Lower leg skin (tissue), 4 donors: Measurements from ENCODE around the gene TTC17. TPM values are rescaled to one million over a fixed set of nuclear protein-coding genes. Genes with fewer than 3 reads are reported as not detected.

Source experiments
- DNase-seq, 2 donors: peaks; one replicate each; pipeline ENCODE4 v3.0.0-alpha.2; 2019; ENCODE audit warnings: low spot score in 2 of 2
- H3K4me3 ChIP-seq: fragments of 200-600 bp; sonication (generic); 2 replicates; pipeline ENCODE4 v1.5.1; 2017; ENCODE audit warnings: mild to moderate bottlenecking, low read depth; ENCODE audit not compliant: poor library complexity, severe bottlenecking
- POLR2A ChIP-seq, 2 donors: fragments of 450-650 bp; IDR thresholded peaks; one replicate each; pipeline ENCODE4 v1.6.1; 2016 to 2017; ENCODE audit warnings: antibody characterized with exemption in 2 of 2, mild to moderate bottlenecking in 1 of 2, moderate library complexity in 1 of 2
- WGBS, 2 donors: methylation state at CpG; one replicate each; pipeline ENCODE4 v1.1.5; 2018; 5-methylcytosine and 5-hydroxymethylcytosine counted together
- intact Hi-C: fragments of 100-400 bp; cut with DNase I; formaldehyde crosslinking; loops from one replicate; pipeline ENCODE4 v1.15.0; 2023; ENCODE audit warnings: low total_unique reads
- total RNA-seq, 4 donors: library from RNA; depleted of rRNA; stranded (reverse); fragments of >200 nt; gene quantifications; one replicate each; pipeline ENCODE4 v1.1.0, GENCODE V29; 2016
- TF ChIP-seq, protein P1 (sequence below), 3 donors: fragments of 450-650 bp; IDR thresholded peaks; one replicate each; pipeline ENCODE4 v1.5.1; 2016; ENCODE audit warnings: antibody characterized with exemption in 3 of 3, mild to moderate bottlenecking in 3 of 3, moderate library complexity in 2 of 3

TTC17 gene
- total RNA-seq, 4 donors from 2014 or later = 62.6 to 71.4 (median 68.4) TPM

DNA sequence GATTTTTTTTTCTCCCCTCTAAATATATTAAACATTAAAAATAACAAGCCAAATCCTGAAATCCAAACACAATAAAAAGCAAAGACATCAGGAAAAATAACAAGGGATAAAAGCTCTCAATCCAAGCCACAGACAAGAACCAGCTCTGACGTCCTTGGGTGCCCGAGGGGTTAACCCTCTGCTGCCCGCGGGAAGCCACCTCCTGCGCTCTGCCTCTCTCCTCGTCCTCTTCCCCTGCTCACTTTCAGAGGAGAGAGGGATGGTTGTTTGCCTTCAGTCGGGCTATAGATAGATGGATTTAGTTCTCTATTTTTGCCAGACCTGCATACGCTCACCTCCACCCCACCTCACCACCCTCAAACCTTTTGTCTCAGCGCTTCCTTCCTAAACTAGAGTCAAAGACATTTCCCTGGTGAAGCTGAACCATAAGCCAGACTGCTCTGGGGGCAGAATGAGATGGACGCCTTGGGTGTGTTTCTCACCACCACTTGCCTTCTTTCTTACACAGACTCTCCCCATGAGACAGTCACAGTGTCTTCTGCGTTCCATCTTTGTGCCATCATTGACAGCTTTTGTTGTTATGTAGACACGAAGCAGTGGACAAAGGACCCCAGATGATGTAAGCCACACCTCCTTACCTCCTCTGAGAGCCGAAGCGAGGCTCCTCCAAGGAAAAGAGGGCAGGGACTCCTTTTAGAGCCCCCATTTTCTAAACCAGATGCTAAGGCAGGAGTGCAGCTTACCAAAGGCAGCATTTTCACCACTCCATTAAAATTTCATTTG lies 179.3 kb downstream of the TTC17 start:
- intact Hi-C loops = no loop called here
- WGBS, 2 donors = 24 to 25% methylated on average over 14 of the region's 14 CpGs
- DNase-seq = no peak
- H3K4me3 ChIP-seq = no peak overlapping the region
- TF ChIP-seq POLR2A (IDR thresholded peaks at IDR 0.05) = no peak

- TF ChIP-seq POLR2A (IDR thresholded peaks at IDR 0.05) = no peak
- TF ChIP-seq, protein P1, sequence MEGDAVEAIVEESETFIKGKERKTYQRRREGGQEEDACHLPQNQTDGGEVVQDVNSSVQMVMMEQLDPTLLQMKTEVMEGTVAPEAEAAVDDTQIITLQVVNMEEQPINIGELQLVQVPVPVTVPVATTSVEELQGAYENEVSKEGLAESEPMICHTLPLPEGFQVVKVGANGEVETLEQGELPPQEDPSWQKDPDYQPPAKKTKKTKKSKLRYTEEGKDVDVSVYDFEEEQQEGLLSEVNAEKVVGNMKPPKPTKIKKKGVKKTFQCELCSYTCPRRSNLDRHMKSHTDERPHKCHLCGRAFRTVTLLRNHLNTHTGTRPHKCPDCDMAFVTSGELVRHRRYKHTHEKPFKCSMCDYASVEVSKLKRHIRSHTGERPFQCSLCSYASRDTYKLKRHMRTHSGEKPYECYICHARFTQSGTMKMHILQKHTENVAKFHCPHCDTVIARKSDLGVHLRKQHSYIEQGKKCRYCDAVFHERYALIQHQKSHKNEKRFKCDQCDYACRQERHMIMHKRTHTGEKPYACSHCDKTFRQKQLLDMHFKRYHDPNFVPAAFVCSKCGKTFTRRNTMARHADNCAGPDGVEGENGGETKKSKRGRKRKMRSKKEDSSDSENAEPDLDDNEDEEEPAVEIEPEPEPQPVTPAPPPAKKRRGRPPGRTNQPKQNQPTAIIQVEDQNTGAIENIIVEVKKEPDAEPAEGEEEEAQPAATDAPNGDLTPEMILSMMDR (IDR thresholded peaks at IDR 0.05) = no peak
- 83 to 86% methylated on average over 2 of the region's 2 CpGs for WGBS, 2 donors
- intact Hi-C loops = no loop called here
- DNase-seq = no peak
- H3K4me3 ChIP-seq = no peak overlapping the region
Measured at GRCh38 chr11:43541993-43542392, 183.3 kb downstream of the TTC17 start.

DNA sequence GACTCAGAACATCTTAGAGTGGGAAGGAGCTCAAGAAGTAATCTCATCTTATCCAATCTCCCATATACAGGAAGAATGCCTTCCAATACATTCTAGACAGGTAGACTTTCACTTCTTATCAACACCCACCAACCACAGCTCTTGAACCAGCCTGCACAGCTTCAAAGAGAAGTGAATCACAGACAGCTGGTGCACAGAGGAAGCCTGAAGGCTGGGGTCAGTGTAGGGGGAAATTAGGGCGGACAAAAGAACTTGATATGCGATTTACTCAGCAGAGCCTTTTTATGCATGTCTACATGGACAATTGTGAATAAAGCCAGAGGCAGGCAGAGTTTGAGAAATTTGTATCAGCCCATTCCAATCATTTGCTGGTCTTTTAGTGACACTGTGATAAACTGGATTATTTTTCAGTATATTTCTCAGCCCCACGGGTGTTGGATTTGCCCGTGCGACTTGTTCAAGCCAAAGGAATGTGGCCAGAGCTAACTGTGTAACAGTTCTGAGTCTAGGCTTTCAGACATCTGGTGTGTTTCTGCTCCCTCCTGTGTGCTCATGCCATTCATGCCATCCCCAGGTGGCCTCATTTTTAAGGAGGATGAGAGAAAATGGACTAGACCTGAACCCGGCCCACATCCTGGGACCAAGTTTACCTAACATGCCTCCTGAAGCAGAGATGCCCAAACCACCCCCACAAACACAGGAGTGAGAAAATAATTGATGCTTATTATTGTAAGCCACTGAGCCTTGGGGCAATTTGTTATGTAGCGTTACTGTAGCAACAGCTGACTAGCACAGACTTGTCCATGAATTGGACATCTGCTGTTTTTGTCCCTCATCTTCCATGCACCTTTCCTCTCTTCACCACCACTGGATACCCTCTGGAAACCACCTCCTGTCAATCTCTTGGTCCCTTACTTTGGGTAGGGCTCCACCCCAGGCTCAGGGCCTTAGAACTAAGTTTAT lies 184.3 kb downstream of the TTC17 start:
- intact Hi-C loops = no loop called here
- no peak overlapping the region for H3K4me3 ChIP-seq
- no peak for TF ChIP-seq POLR2A (IDR thresholded peaks at IDR 0.05)
- TF ChIP-seq, protein P1 (IDR thresholded peaks at IDR 0.05) = no peak
- 41 to 47% methylated on average over 7 of the region's 7 CpGs for WGBS, 2 donors
- no peak for DNase-seq

Other genes starting within 250 kb of the TTC17 start
- 10 to 100 TPM; 55.0 to 73.3 (median 64.7) TPM for gene API5, start 46.9 kb upstream of the TTC17 start, total RNA-seq